MG63 (cell line): ENCODE data around the gene MYL10. TPM values are rescaled to one million over a fixed set of nuclear protein-coding genes. Genes with fewer than 3 reads are reported as not detected.

Experiments used
- DNase-seq: peaks from one replicate; pipeline ENCODE4 v3.0.0-alpha.2; 2020
- H3K27me3 ChIP-seq: fragments of 250-450 bp; sonication (Bioruptor Pico); 2 replicates; pipeline ENCODE4 v1.5.1; 2020; ENCODE audit warnings: mild to moderate bottlenecking, moderate library complexity
- H3K36me3 ChIP-seq: fragments of 250-450 bp; sonication (Bioruptor Pico); 2 replicates; pipeline ENCODE4 v1.5.1; 2020; ENCODE audit warnings: mild to moderate bottlenecking, moderate library complexity
- H3K4me3 ChIP-seq: fragments of 250-450 bp; sonication (Bioruptor Pico); 2 replicates; pipeline ENCODE4 v1.5.1; 2020; ENCODE audit warnings: mild to moderate bottlenecking, moderate library complexity
- H3K9me3 ChIP-seq: fragments of 250-450 bp; sonication (Bioruptor Pico); 2 replicates; pipeline ENCODE4 v1.5.1; 2020; ENCODE audit warnings: mild to moderate bottlenecking, moderate library complexity
- total RNA-seq: library from RNA; depleted of rRNA; stranded (reverse); fragments of >200 nt; shearing (Covaris generic); gene quantifications from 2 replicates; pipeline ENCODE4 v1.2.3, GENCODE V29; 2014; ENCODE audit warnings: low replicate concordance; rRNA removed

MYL10 gene
- total RNA-seq: not detected in 2 replicates

DNA sequence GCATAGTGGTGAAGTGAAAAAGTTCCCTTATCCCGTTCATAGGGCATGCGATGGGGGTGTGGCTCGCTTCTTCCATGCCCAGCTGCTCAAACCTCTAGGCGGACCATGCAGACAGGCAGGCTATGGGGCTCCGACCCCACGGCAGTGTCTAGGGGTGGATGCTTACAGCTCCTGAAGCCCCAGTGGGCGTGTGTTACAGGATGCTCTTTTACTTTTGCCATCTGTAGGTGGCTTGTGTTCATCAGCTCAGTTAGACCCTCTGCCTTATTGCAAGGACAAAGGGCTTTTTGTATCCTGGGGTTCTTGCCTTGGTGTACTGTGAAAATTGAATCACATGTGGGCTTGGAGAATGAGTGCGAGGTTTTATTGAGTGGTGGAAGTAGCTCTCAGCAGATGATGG, at the start of gene MYL10:
Gene MYL10 (minus strand): TSS at position 126 of the 400 bp plus-strand sequence. CDS start 178 bp downstream, outside the sequence.
- Histone ChIP-seq H3K36me3 (no peaks in the 10 kb centered on the region), H3K9me3 (no peaks in the 10 kb centered on the region), H3K4me3 (no peak within 1 kb of the TSS), H3K27me3 (no peaks in the 10 kb centered on the region)
- no peak for DNase-seq

DNA sequence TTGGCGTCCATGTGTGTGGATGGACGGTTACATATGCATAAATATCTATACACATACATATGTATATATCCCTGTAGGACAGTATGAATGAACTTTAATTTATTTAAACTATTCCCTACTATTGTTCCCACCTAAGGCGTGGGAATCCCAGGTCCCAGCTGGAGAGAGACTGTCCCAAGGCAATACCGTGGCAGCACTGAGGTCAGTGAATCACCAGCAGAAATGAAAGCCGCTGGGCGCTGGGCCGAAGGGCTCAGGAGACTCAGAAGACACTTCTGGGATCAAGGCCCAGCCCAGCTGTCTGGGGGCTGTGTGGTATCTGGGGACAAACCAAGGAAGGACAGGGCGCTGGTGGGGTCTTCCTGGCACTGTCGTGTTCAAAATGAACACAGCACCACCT, 49.6 kb upstream of the MYL10 start:
- Histone ChIP-seq H3K36me3 (no peaks in the 10 kb centered on the region), H3K9me3 (no peaks in the 10 kb centered on the region), H3K27me3 (no peaks in the 10 kb centered on the region), H3K4me3 (no peak overlapping the region)
- DNase-seq: peak; percentile 81

DNA sequence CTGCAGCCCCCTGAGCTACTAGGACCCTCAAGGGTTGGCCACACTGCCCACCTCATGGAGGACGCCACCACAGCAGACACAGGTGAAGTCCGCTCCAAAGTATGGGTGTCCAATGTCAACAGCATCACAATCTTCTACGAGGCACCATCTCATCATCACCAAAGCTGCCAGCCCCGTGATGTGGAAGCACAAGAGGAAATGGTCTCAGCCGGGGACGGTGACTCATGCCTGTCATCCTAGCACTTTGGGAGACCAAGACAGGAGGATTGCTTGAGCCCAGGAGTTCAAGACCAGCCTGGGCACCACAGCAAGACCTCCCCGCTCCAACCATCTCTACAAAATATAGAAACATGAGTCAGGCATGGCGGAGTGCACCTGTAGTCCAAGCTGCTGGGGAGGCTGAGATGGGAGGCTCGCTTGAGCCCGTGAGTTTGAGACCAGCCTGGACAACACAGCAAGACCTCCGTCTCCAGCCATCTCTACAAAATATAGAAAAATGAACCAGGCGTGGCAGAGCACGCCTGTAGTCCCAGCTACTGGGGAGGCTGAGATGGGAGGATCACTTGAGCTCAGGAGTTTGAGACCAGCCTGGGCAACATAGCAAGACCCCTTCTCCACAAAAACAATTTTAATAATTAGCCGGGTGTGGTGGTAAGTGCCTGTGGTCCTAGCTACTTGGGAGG, 48.8 kb upstream of the MYL10 start:
- Histone ChIP-seq H3K9me3 (no peaks in the 10 kb centered on the region), H3K4me3 (no peak overlapping the region), H3K36me3 (no peaks in the 10 kb centered on the region), H3K27me3 (no peaks in the 10 kb centered on the region)
- peak; percentile 64 for DNase-seq

DNA sequence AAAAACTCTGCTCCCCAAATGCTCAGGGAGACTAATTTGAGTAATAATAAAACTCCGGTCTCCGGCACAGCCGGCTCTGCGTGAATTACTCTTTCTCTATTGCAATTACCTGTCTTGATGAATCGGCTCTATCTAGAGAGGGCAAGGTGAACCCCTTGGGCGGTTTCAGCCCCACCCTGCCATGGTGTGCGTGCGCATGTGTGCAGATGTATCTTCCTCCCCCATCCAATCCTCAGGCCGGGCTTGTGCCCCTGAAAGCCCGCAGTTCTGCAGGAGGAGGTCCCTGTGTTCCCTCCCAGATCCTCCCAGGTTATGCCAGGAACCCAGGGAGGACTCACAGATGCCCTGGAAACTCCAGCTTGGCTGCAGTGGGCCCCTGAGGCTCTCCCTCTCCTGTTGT, 48.3 kb upstream of the MYL10 start:
- Histone ChIP-seq H3K36me3 (no peaks in the 10 kb centered on the region), H3K27me3 (no peaks in the 10 kb centered on the region), H3K4me3 (no peak overlapping the region), H3K9me3 (no peaks in the 10 kb centered on the region)
- no peak for DNase-seq

DNA sequence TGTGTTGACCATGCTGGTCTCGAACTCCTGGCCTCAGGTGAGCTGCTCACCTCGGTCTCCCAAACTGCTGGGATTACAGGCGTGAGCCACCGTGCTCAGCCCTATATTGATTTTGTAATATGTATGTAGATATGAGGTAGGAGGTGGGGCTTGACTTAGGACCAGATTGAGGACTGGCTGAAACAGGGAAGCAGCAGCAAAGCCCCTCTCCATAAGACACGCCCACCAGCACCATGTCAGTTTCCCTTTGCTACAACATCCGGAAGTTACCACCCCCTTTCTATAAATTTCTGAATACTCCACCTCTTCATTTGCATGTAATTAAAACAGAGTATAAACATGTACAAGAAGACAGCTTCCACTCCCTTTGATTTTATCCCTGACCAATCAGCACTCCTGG, 47.9 kb upstream of the MYL10 start:
- H3K36me3 ChIP-seq: no peaks in the 10 kb centered on the region

DNA sequence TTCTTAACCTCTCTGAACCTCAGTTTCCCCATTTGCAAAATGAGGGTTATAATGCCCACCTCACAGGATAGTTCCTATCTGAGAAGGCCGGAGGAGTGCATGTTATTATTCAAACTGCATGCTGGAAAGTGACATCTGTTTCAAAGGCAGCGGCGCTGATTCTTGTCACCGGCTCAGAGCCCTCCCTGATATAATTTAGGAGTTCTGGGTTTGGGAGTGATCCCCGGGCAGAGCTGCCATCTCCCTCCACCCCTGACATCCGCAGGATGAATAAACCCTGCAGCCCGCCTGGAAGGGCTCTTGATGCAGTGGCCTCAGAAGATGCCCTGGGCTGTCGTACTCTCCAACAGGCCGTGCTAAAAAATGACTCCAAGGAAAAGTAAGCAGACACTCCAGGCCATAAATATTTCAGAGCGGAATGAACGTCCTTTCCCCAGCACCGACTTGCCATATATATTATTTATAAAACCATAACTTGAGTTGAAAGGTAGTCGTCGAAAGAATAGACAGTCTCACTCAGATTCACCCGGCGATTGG, 47.0 kb upstream of the MYL10 start:
- no peak for DNase-seq
- H3K36me3 ChIP-seq: no peaks in the 10 kb centered on the region
- H3K9me3 ChIP-seq: no peaks in the 10 kb centered on the region
- no peak overlapping the region for H3K4me3 ChIP-seq
- H3K27me3 ChIP-seq: no peaks in the 10 kb centered on the region

More for the DNA sequence above, 47.9 kb upstream of the MYL10 start:
- no peak for DNase-seq
- Histone ChIP-seq H3K4me3 (no peak overlapping the region), H3K27me3 (no peaks in the 10 kb centered on the region), H3K9me3 (no peaks in the 10 kb centered on the region)

DNA sequence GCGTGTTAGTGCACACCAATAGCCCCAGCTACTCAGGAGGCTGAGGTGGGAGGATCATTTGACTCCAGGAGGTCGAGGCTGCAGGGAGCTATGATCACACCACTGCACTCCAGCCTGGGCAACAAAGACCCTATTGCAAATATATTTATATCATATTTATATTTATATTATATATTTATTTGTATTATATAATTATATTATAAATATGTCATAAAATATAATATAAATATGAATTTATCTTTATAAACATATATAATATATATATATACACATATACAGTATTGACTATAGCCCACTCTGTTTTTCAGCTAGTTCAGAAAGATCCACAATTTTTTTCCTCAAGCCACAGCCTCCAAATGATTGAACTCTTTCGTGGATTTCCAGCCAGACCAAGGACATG, 45.3 kb upstream of the MYL10 start:
- no peak overlapping the region for H3K4me3 ChIP-seq
- no peak for DNase-seq

DNA sequence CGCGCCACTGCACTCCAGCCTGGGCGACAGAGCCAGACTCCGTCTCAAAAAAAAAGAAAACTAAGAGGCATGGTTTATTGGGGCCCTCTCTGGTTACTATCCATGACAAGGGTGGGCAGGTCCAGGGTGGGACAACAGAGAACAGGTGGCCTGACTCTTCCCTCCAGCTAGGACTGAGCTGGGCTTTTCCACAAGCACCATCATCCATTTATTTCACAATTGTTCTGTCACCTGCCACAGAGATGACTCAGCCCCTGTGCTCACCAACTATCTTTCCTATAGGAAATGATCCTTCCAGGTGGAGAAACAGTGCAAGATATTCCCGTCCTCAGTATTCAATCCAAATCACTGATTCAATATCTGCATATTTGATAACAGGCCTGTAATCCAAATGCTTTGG, 44.9 kb upstream of the MYL10 start:
- H3K36me3 ChIP-seq: no peaks in the 10 kb centered on the region
- DNase-seq: no peak

More for the DNA sequence above, 45.3 kb upstream of the MYL10 start:
- Histone ChIP-seq H3K9me3 (no peaks in the 10 kb centered on the region), H3K36me3 (no peaks in the 10 kb centered on the region), H3K27me3 (no peaks in the 10 kb centered on the region)

GRCh38 chr7:101673315-101673714, 44.2 kb upstream of the MYL10 start:
- no peaks in the 10 kb centered on the region for H3K9me3 ChIP-seq
- no peak for DNase-seq
- H3K36me3 ChIP-seq: no peaks in the 10 kb centered on the region
- no peak overlapping the region for H3K4me3 ChIP-seq
- H3K27me3 ChIP-seq: no peaks in the 10 kb centered on the region

More for the DNA sequence above, 44.9 kb upstream of the MYL10 start:
- Histone ChIP-seq H3K4me3 (no peak overlapping the region), H3K9me3 (no peaks in the 10 kb centered on the region), H3K27me3 (no peaks in the 10 kb centered on the region)

- no peak overlapping the region for H3K4me3 ChIP-seq
- H3K27me3 ChIP-seq: no peaks in the 10 kb centered on the region
- H3K9me3 ChIP-seq: no peaks in the 10 kb centered on the region
- no peak for DNase-seq
- H3K36me3 ChIP-seq: no peaks in the 10 kb centered on the region
Measured at GRCh38 chr7:101671371-101672356, 42.6 kb upstream of the MYL10 start.

DNA sequence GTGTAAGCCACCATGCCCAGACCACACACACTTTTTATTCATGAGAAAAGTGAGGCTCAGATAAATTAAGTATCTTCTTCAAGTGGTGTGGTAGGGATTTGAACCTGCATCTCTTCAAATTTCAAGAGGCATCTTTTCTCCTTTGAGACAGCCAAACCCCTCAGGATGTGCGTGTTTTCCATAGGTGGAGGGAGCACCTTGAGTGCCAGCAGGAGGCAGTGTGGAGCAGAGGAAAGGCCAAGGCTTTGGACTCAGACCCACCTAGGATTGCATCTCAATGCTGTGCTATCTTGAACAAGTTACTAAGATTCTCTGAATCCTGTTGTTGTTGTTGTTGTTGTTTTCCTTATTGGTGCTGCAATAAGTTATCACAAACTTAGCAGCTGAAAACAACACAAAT, 40.2 kb upstream of the MYL10 start:
- DNase-seq: no peak
- H3K27me3 ChIP-seq: no peaks in the 10 kb centered on the region
- no peaks in the 10 kb centered on the region for H3K36me3 ChIP-seq
- H3K9me3 ChIP-seq: no peaks in the 10 kb centered on the region
- H3K4me3 ChIP-seq: no peak overlapping the region

GRCh38 chr7:101668726-101669125, 39.6 kb upstream of the MYL10 start:
- no peak overlapping the region for H3K4me3 ChIP-seq
- H3K36me3 ChIP-seq: no peaks in the 10 kb centered on the region
- no peaks in the 10 kb centered on the region for H3K27me3 ChIP-seq
- no peaks in the 10 kb centered on the region for H3K9me3 ChIP-seq
- DNase-seq: no peak

DNA sequence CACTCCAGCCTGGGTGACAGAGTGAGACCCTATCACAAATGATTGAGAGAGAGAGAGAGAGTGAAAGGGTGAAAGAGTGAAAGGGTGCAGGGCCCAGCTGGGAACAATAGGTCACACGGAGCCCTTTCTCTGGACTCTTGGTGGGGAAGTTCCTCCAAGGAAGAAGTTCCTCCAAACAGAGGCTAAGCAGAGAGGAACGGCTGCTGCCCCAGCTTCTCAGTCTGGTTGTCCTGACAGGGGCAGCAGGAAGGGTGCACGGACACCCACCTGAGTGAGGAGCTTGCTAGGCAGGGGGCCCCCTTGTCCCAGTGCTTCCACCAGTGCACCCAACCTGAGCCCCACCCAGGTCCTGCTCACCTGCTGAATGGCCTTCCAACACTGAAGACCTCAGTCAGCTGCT, 38.8 kb upstream of the MYL10 start:
- Histone ChIP-seq H3K36me3 (no peaks in the 10 kb centered on the region), H3K27me3 (no peaks in the 10 kb centered on the region), H3K9me3 (no peaks in the 10 kb centered on the region), H3K4me3 (no peak overlapping the region)
- no peak for DNase-seq

DNA sequence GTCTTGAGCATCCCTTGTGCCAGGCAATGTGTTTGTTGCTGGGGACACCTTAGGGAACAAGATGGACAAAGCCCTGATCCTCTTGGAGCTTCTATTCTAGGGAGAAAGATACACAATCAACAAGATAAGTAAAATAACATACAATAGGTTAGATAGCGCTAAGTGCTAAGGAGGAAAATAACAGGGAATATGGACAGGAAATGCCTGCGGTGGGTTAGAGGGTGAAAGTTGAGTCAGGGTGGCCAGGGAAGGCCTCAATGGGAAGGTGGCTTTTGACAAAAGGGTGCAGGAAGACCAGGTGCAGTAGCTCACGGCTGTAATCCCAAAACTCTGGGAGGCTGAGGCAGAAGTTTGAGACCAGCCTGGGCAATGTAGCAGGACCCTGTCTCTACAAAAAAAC, 38.3 kb upstream of the MYL10 start:
- H3K9me3 ChIP-seq: no peaks in the 10 kb centered on the region
- no peak for DNase-seq
- no peak overlapping the region for H3K4me3 ChIP-seq
- no peaks in the 10 kb centered on the region for H3K36me3 ChIP-seq
- H3K27me3 ChIP-seq: no peaks in the 10 kb centered on the region

DNA sequence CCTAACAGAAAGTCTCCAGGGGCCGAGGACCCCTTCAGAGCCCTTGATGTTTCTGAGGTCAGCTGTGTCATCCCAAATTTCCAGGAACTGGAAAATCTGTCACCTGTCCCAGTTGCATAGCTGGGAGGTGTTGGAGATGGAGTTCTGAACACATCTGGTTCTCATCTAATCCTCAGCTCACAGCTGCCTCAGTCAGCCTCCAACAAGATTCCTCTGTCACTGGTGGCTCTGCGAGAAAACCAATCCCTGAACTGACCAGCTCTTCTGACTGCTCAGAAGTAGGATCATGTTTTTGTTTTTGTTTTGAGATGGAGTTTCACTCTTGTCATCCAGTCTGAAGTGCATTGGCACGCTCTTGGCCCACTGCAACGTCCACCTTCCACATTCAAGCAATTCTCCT, 37.6 kb upstream of the MYL10 start:
- no peak for DNase-seq
- Histone ChIP-seq H3K36me3 (no peaks in the 10 kb centered on the region), H3K27me3 (no peaks in the 10 kb centered on the region), H3K4me3 (no peak overlapping the region), H3K9me3 (no peaks in the 10 kb centered on the region)

GRCh38 chr7:101666293-101666692, 37.2 kb upstream of the MYL10 start:
- no peaks in the 10 kb centered on the region for H3K27me3 ChIP-seq
- no peaks in the 10 kb centered on the region for H3K36me3 ChIP-seq
- H3K9me3 ChIP-seq: no peaks in the 10 kb centered on the region
- DNase-seq: no peak
- H3K4me3 ChIP-seq: no peak overlapping the region

- no peaks in the 10 kb centered on the region for H3K27me3 ChIP-seq
- no peaks in the 10 kb centered on the region for H3K9me3 ChIP-seq
- H3K4me3 ChIP-seq: no peak overlapping the region
- no peak for DNase-seq
- H3K36me3 ChIP-seq: no peaks in the 10 kb centered on the region
Measured at GRCh38 chr7:101664893-101665471, 35.9 kb upstream of the MYL10 start.
